MM.1S (cell line): Measurements from ENCODE around the gene IPO11.

ENCODE experiments used
- DNase-seq: peaks from one replicate; pipeline ENCODE4 v3.0.0-alpha.2; 2015
- H2AFZ ChIP-seq: fragments of 300-600 bp; sonication (generic); 2 replicates; pipeline ENCODE4 v1.6.0; 2016; ENCODE audit warnings: antibody characterized with exemption, low read length
- H3F3A ChIP-seq: fragments of 300-600 bp; sonication (generic); 2 replicates; pipeline ENCODE4 v1.6.1; 2016; ENCODE audit warnings: mild to moderate bottlenecking, antibody characterized with exemption, low read length, moderate library complexity, mixed read lengths; ENCODE audit not compliant: insufficient read depth
- H3K27ac ChIP-seq: fragments of 300-600 bp; sonication (generic); 2 replicates; pipeline ENCODE4 v1.5.1; 2016; ENCODE audit warnings: mild to moderate bottlenecking, low read length
- H3K27me3 ChIP-seq: fragments of 300-600 bp; sonication (generic); replicated peaks from 2 replicates; pipeline ENCODE4 v1.6.0; 2016; ENCODE audit warnings: low read length; ENCODE audit not compliant: insufficient read depth
- H3K36me3 ChIP-seq: fragments of 300-600 bp; sonication (generic); replicated peaks from 2 replicates; pipeline ENCODE4 v1.6.1; 2016; ENCODE audit warnings: mild to moderate bottlenecking, low read length, mixed read lengths; ENCODE audit not compliant: insufficient read depth
- H3K4me1 ChIP-seq: fragments of 300-600 bp; sonication (generic); 2 replicates; pipeline ENCODE4 v1.6.1; 2016; ENCODE audit warnings: low read length, mixed read lengths
- H3K4me2 ChIP-seq: fragments of 300-600 bp; sonication (generic); 2 replicates; pipeline ENCODE4 v1.6.0; 2016; ENCODE audit warnings: low read depth, low read length
- H3K4me3 ChIP-seq: fragments of 300-600 bp; sonication (generic); 2 replicates; pipeline ENCODE4 v1.5.1; 2016; ENCODE audit warnings: low read length, mixed read lengths
- H3K79me2 ChIP-seq: fragments of 300-600 bp; sonication (generic); 2 replicates; pipeline ENCODE4 v1.6.1; 2016; ENCODE audit warnings: mixed run types, low read length, mixed read lengths
- H3K9ac ChIP-seq: fragments of 300-600 bp; sonication (generic); 2 replicates; pipeline ENCODE4 v1.6.1; 2016; ENCODE audit warnings: low read length, mixed read lengths
- H3K9me2 ChIP-seq: fragments of 300-600 bp; sonication (generic); replicated peaks from 2 replicates; pipeline ENCODE4 v1.6.1; 2016; ENCODE audit warnings: mild to moderate bottlenecking, low read length, mixed read lengths; ENCODE audit not compliant: insufficient read depth
- H3K9me3 ChIP-seq: fragments of 300-600 bp; sonication (generic); replicated peaks from 2 replicates; pipeline ENCODE4 v1.6.1; 2016; ENCODE audit warnings: mild to moderate bottlenecking, low read length, mixed read lengths; ENCODE audit not compliant: insufficient read depth
- H4K20me1 ChIP-seq: fragments of 300-600 bp; sonication (generic); 2 replicates; pipeline ENCODE4 v1.6.1; 2016; ENCODE audit warnings: mild to moderate bottlenecking, low read length, moderate library complexity, mixed read lengths; ENCODE audit not compliant: insufficient read depth
- CTCF ChIP-seq: fragments of 300-600 bp; sonication (generic); IDR thresholded peaks from 2 replicates; pipeline ENCODE4 v1.5.1; 2016; ENCODE audit warnings: antibody characterized with exemption, low read length, mixed read lengths
- EZH2 ChIP-seq: fragments of 300-600 bp; sonication (generic); optimal IDR thresholded peaks from 2 replicates; pipeline ENCODE3; 2017; ENCODE audit warnings: low read depth, mild to moderate bottlenecking, antibody characterized with exemption, low read length, mixed read lengths
- EZH2phosphoT487 ChIP-seq: fragments of 300-600 bp; sonication (generic); IDR thresholded peaks from 2 replicates; pipeline ENCODE4 v1.6.1; 2018; ENCODE audit warnings: antibody characterized with exemption, low read length

The IPO11 gene

DNA sequence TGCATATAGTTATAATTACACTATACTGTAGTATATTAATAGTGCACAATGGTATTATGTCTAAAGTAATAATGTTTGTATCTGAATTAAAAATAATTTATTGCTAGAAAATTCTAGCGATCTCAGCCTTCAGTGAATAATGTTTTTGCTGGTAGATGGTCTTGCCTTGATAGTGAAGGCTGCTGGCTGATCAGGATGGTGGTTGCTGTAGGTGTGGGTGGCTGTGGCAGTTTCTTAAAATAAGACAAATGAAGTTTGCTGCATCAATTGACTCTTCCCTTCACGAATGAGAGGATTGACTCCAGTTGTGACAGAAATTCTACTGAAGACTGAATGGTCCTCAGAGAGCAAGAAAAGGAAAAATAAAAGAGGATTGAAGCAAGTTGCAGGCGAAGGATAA, 146.4 kb downstream of the IPO11 start:
- no peaks in the 10 kb centered on the region for H3K9me2 ChIP-seq
- no peaks in the 10 kb centered on the region for H3K27me3 ChIP-seq
- H3K4me3 ChIP-seq = no peak overlapping the region
- no peaks in the 10 kb centered on the region; the same call in 1 of the 2 replicates for H3K36me3 ChIP-seq
- no peaks in the 10 kb centered on the region for H4K20me1 ChIP-seq
- H3K27ac ChIP-seq = no peak overlapping the region
- no peaks in the 10 kb centered on the region; the same call in 1 of the 2 replicates for H3K79me2 ChIP-seq
- no peak overlapping the region for H3K9ac ChIP-seq
- H3F3A ChIP-seq = no peaks in the 10 kb centered on the region
- H2AFZ ChIP-seq = no peak overlapping the region
- no peaks in the 10 kb centered on the region for H3K4me1 ChIP-seq
- DNase-seq = no peak
- no peak for TF ChIP-seq EZH2phosphoT487
- TF ChIP-seq EZH2 = no peak
- no peak for TF ChIP-seq CTCF
- H3K9me3 ChIP-seq = no peaks in the 10 kb centered on the region
- H3K4me2 ChIP-seq = no peak overlapping the region

- no peaks in the 10 kb centered on the region for H3K27me3 ChIP-seq
- no peak for DNase-seq
- H3K9me3 ChIP-seq = no peaks in the 10 kb centered on the region
- H3K79me2 ChIP-seq = no peaks in the 10 kb centered on the region
- no peaks in the 10 kb centered on the region for H4K20me1 ChIP-seq
- H2AFZ ChIP-seq = no peak overlapping the region
- H3K4me1 ChIP-seq = no peaks in the 10 kb centered on the region
- H3K27ac ChIP-seq = no peak overlapping the region
- no peak overlapping the region for H3K4me3 ChIP-seq
- H3K9ac ChIP-seq = no peak overlapping the region
- H3K4me2 ChIP-seq = no peak overlapping the region
- H3K36me3 ChIP-seq = no peaks in the 10 kb centered on the region; the same call in 1 of the 2 replicates
- no peaks in the 10 kb centered on the region for H3F3A ChIP-seq
- TF ChIP-seq CTCF (no peak), EZH2phosphoT487 (no peak), EZH2 (no peak)
- H3K9me2 ChIP-seq = no peaks in the 10 kb centered on the region
Measured at GRCh38 chr5:62560786-62561185, 148.2 kb downstream of the IPO11 start.

- H2AFZ ChIP-seq = no peak overlapping the region
- H3K36me3 ChIP-seq = no peaks in the 10 kb centered on the region; the same call in 1 of the 2 replicates
- DNase-seq = no peak
- no peak for TF ChIP-seq EZH2phosphoT487
- no peaks in the 10 kb centered on the region for H3K4me1 ChIP-seq
- H3K9me2 ChIP-seq = no peaks in the 10 kb centered on the region
- H3F3A ChIP-seq = no peaks in the 10 kb centered on the region
- no peaks in the 10 kb centered on the region for H4K20me1 ChIP-seq
- H3K79me2 ChIP-seq = no peaks in the 10 kb centered on the region
- H3K9me3 ChIP-seq = no peaks in the 10 kb centered on the region
- H3K27ac ChIP-seq = no peak overlapping the region
- no peak overlapping the region for H3K4me3 ChIP-seq
- H3K27me3 ChIP-seq = no peaks in the 10 kb centered on the region
- no peak overlapping the region for H3K9ac ChIP-seq
- H3K4me2 ChIP-seq = no peak overlapping the region
Measured at GRCh38 chr5:62561896-62562295, 149.3 kb downstream of the IPO11 start.

DNA sequence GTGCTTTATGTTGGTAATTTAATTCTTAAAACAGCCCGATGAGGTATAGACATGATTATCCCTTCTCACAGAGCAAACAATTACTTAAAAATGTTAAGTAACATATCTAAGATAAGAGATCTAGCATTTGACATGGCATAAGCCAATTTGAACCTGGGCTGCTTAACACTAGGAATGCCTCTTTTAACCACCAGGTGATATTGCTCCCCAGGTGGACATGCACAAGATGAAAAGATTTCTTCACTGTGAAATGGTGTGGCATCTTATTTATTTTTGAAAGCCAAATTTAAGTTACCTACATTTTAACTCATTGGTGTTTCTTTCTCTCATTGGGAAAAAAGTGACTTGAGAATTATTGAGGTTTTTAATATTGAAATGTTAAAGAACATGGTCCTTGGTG, 150.3 kb downstream of the IPO11 start:
- Histone ChIP-seq H3K4me3 (no peak overlapping the region), H3K9me3 (no peaks in the 10 kb centered on the region), H3F3A (no peaks in the 10 kb centered on the region), H2AFZ (no peak overlapping the region), H3K27ac (no peak overlapping the region), H3K27me3 (no peaks in the 10 kb centered on the region), H3K79me2 (no peaks in the 10 kb centered on the region), H3K9me2 (no peaks in the 10 kb centered on the region), H3K4me1 (no peaks in the 10 kb centered on the region), H3K4me2 (no peak overlapping the region), H4K20me1 (no peaks in the 10 kb centered on the region), H3K36me3 (no peaks in the 10 kb centered on the region; the same call in 1 of the 2 replicates), H3K9ac (no peak overlapping the region)
- peak; percentile 23 for TF ChIP-seq CTCF
- TF ChIP-seq EZH2 = no peak
- no peak for TF ChIP-seq EZH2phosphoT487
- no peak for DNase-seq
